Measurements from ENCODE around the gene NOA1. TPM values are rescaled to one million over a fixed set of nuclear protein-coding genes. Genes with fewer than 3 reads are reported as not detected.

The NOA1 gene
- total RNA-seq, 1 donor, result 15.0 TPM

GRCh38 chr4:56914336-56914735 is 63.1 kb downstream of the NOA1 start:
- no peak for DNase-seq (ENCODE audit: low read depth)
- TF ChIP-seq CTCF (IDR thresholded peaks at IDR 0.05; ENCODE audit: insufficient read depth, low read length), result no peak

More at GRCh38 chr4:56914336-56914735, 63.1 kb downstream of the NOA1 start:
- H3K4me3 ChIP-seq (ENCODE audit: low read depth, low read length), result no peak overlapping the region

Small RNA genes within 50 kb of the gene (small RNA-seq; reads per million reads assigned to genes)
- gene RNU6-998P, result not detected

Other genes starting within 250 kb of the NOA1 start
- gene SPINK2, start 155.9 kb downstream of the NOA1 start, total RNA-seq (ENCODE audit: low replicate concordance), result not detected in 2 replicates
- gene REST, start 69.7 kb downstream of the NOA1 start, total RNA-seq (ENCODE audit: low replicate concordance), result 42.1 and 50.6 TPM in 2 replicates
- gene POLR2B, start 1.3 kb upstream of the NOA1 start, total RNA-seq (ENCODE audit: low replicate concordance), result 94.2 and 97.0 TPM in 2 replicates
- gene IGFBP7, start 132.8 kb upstream of the NOA1 start, total RNA-seq (ENCODE audit: low replicate concordance), result 263 and 2,449 TPM in 2 replicates

All from fibroblast of the aortic adventitia (primary cell).